ENCODE measurements around the gene PSMA5.

Gene PSMA5

GRCh38 chr1:109365642-109366204 lies 60.5 kb downstream of the PSMA5 start:
- no peak for DNase-seq

- no peak for DNase-seq
These were observed 64.6 kb downstream of the PSMA5 start for GRCh38 chr1:109361649-109362048.

GRCh38 chr1:109361069-109361468 lies 65.2 kb downstream of the PSMA5 start:
- DNase-seq: no peak

GRCh38 chr1:109357616-109358015 lies 68.6 kb downstream of the PSMA5 start:
- no peak for DNase-seq

- DNase-seq: no peak
These were observed 69.3 kb downstream of the PSMA5 start for GRCh38 chr1:109356915-109357314.

- DNase-seq: no peak
These were observed 69.7 kb downstream of the PSMA5 start for GRCh38 chr1:109356505-109356904.

- no peak for DNase-seq
These were observed 71.3 kb downstream of the PSMA5 start for GRCh38 chr1:109354929-109355328.

GRCh38 chr1:109351457-109351856 lies 74.8 kb downstream of the PSMA5 start:
- DNase-seq: no peak

- no peak for DNase-seq
These were observed 75.6 kb downstream of the PSMA5 start for GRCh38 chr1:109350655-109351054.

- DNase-seq: no peak
These were observed 76.1 kb downstream of the PSMA5 start for GRCh38 chr1:109350182-109350581.
